NB4 (cell line): ENCODE measurements around the gene DGKA.

Source experiments
- CTCF ChIP-seq: IDR thresholded peaks from one replicate; pipeline ENCODE4 v1.5.1; 2012; ENCODE audit warnings: low read depth, low read length
- POLR2A ChIP-seq: IDR thresholded peaks from 2 replicates; pipeline ENCODE4 v1.6.1; 2011; ENCODE audit warnings: mild to moderate bottlenecking; ENCODE audit not compliant: insufficient read length; ENCODE audit errors: extremely low read depth

GRCh38 chr12:55995366-55995765 lies 64.4 kb downstream of the DGKA start:
- TF ChIP-seq CTCF (no peak), POLR2A (no peak)
